ENCODE data around the gene TM4SF18.

The TM4SF18 gene

GRCh38 chr3:149369991-149370866 is 36.8 kb upstream of the TM4SF18 start:
- no peak for DNase-seq
- in situ Hi-C loops (cut with HindIII; ENCODE audit: low pct_ligation_motif_present, low pct_unique_long_range_greater_than_20kb, low sequenced_read_pairs), result no loop called here

GRCh38 chr3:149368674-149369497 is 35.5 kb upstream of the TM4SF18 start:
- DNase-seq, result no peak
- in situ Hi-C loops (cut with HindIII; ENCODE audit: low pct_ligation_motif_present, low pct_unique_long_range_greater_than_20kb, low sequenced_read_pairs), result no loop called here

GRCh38 chr3:149368201-149368673 is 34.8 kb upstream of the TM4SF18 start:
- peak; percentile 53 for DNase-seq
- in situ Hi-C loops (cut with HindIII; ENCODE audit: low pct_ligation_motif_present, low pct_unique_long_range_greater_than_20kb, low sequenced_read_pairs), result no loop called here

GRCh38 chr3:149366941-149367840 is 33.8 kb upstream of the TM4SF18 start:
- peak; percentile 69 for DNase-seq

GRCh38 chr3:149366031-149366430 is 32.6 kb upstream of the TM4SF18 start:
- in situ Hi-C loops (cut with HindIII; ENCODE audit: low pct_ligation_motif_present, low pct_unique_long_range_greater_than_20kb, low sequenced_read_pairs), result no loop called here
- no peak for DNase-seq

More at GRCh38 chr3:149366941-149367840, 33.8 kb upstream of the TM4SF18 start:
- in situ Hi-C loops (cut with HindIII; ENCODE audit: low pct_ligation_motif_present, low pct_unique_long_range_greater_than_20kb, low sequenced_read_pairs), result no loop called here

- in situ Hi-C loops (cut with HindIII; ENCODE audit: low pct_ligation_motif_present, low pct_unique_long_range_greater_than_20kb, low sequenced_read_pairs), result no loop called here
- no peak for DNase-seq
Measured at GRCh38 chr3:149364624-149365023, 31.2 kb upstream of the TM4SF18 start.

- in situ Hi-C loops (cut with HindIII; ENCODE audit: low pct_ligation_motif_present, low pct_unique_long_range_greater_than_20kb, low sequenced_read_pairs), result no loop called here
Measured at GRCh38 chr3:149363053-149363452, 29.6 kb upstream of the TM4SF18 start.

GRCh38 chr3:149362366-149362765 is 28.9 kb upstream of the TM4SF18 start:
- in situ Hi-C loops (cut with HindIII; ENCODE audit: low pct_ligation_motif_present, low pct_unique_long_range_greater_than_20kb, low sequenced_read_pairs), result no loop called here
- DNase-seq, result no peak

More at GRCh38 chr3:149363053-149363452, 29.6 kb upstream of the TM4SF18 start:
- DNase-seq, result no peak

- in situ Hi-C loops (cut with HindIII; ENCODE audit: low pct_ligation_motif_present, low pct_unique_long_range_greater_than_20kb, low sequenced_read_pairs), result no loop called here
- no peak for DNase-seq
Measured at GRCh38 chr3:149356630-149357029, 23.2 kb upstream of the TM4SF18 start.

- in situ Hi-C loops (cut with HindIII; ENCODE audit: low pct_ligation_motif_present, low pct_unique_long_range_greater_than_20kb, low sequenced_read_pairs), result no loop called here
Measured at GRCh38 chr3:149356044-149356592, 22.7 kb upstream of the TM4SF18 start.

GRCh38 chr3:149353581-149354184 is 20.2 kb upstream of the TM4SF18 start:
- DNase-seq, result no peak
- in situ Hi-C loops (cut with HindIII; ENCODE audit: low pct_ligation_motif_present, low pct_unique_long_range_greater_than_20kb, low sequenced_read_pairs), result no loop called here

More at GRCh38 chr3:149356044-149356592, 22.7 kb upstream of the TM4SF18 start:
- DNase-seq, result no peak

- DNase-seq, result peak; percentile 73
- in situ Hi-C loops (cut with HindIII; ENCODE audit: low pct_ligation_motif_present, low pct_unique_long_range_greater_than_20kb, low sequenced_read_pairs), result no loop called here
Measured at GRCh38 chr3:149352556-149352955, 19.1 kb upstream of the TM4SF18 start.

GRCh38 chr3:149343951-149344350 is 10.5 kb upstream of the TM4SF18 start:
- in situ Hi-C loops (cut with HindIII; ENCODE audit: low pct_ligation_motif_present, low pct_unique_long_range_greater_than_20kb, low sequenced_read_pairs), result no loop called here
- DNase-seq, result no peak

- in situ Hi-C loops (cut with HindIII; ENCODE audit: low pct_ligation_motif_present, low pct_unique_long_range_greater_than_20kb, low sequenced_read_pairs), result no loop called here
- DNase-seq, result no peak
Measured at GRCh38 chr3:149342413-149343380, 9.3 kb upstream of the TM4SF18 start.

GRCh38 chr3:149340310-149340933 is 7.0 kb upstream of the TM4SF18 start:
- peak; percentile 66 for DNase-seq
- in situ Hi-C loops (cut with HindIII; ENCODE audit: low pct_ligation_motif_present, low pct_unique_long_range_greater_than_20kb, low sequenced_read_pairs), result no loop called here

GRCh38 chr3:149339931-149340309 is 6.5 kb upstream of the TM4SF18 start:
- in situ Hi-C loops (cut with HindIII; ENCODE audit: low pct_ligation_motif_present, low pct_unique_long_range_greater_than_20kb, low sequenced_read_pairs), result no loop called here
- DNase-seq, result peak; percentile 98

All from ACHN (cell line).